ENCODE measurements around the gene C1orf146. TPM values are rescaled to one million over a fixed set of nuclear protein-coding genes. Genes with fewer than 3 reads are reported as not detected.

The C1orf146 gene
- total RNA-seq, result not detected

GRCh38 chr1:92217721-92218120 is at the start of gene C1orf146:
Gene C1orf146 (plus strand): TSS chr1:92217915. CDS start chr1:92231421, 13,506 bp downstream.
- Histone ChIP-seq H3K27ac (no peak within 1 kb of the TSS), H3K27me3 (replicated peaks; ENCODE audit: insufficient read depth) (no peaks in the 10 kb centered on the region), H3K36me3 (no peaks in the 10 kb centered on the region), H3K4me1 (replicated peaks) (no peaks in the 10 kb centered on the region), H3K4me3 (no peak within 1 kb of the TSS), H3K9me3 (no peaks in the 10 kb centered on the region)
- no peak for DNase-seq (ENCODE audit: low spot score)
- TF ChIP-seq POLR2A (IDR thresholded peaks at IDR 0.05) (no peak), CTCF (IDR thresholded peaks at IDR 0.05) (no peak), POLR2AphosphoS5 (IDR thresholded peaks at IDR 0.05) (no peak)
- intact Hi-C loops (cut with DNase I), result no loop called here
- 96% methylated on average over 27 of the region's 27 CpGs for WGBS

GRCh38 chr1:92168657-92169056 is 49.1 kb upstream of the C1orf146 start:
- TF ChIP-seq POLR2AphosphoS5 (IDR thresholded peaks at IDR 0.05) (no peak), CTCF (IDR thresholded peaks at IDR 0.05) (no peak), POLR2A (IDR thresholded peaks at IDR 0.05) (no peak)
- 79% methylated on average over 5 of the region's 5 CpGs for WGBS
- H3K4me1 ChIP-seq (replicated peaks), result no peaks in the 10 kb centered on the region
- H3K9me3 ChIP-seq, result no peaks in the 10 kb centered on the region
- no peak overlapping the region for H3K27ac ChIP-seq
- H3K36me3 ChIP-seq, result no peaks in the 10 kb centered on the region
- no peaks in the 10 kb centered on the region for H3K27me3 ChIP-seq (replicated peaks; ENCODE audit: insufficient read depth)
- DNase-seq (ENCODE audit: low spot score), result no peak
- intact Hi-C loops (cut with DNase I), result no loop called here
- no peak overlapping the region for H3K4me3 ChIP-seq

GRCh38 chr1:92169214-92170005 is 48.3 kb upstream of the C1orf146 start:
- WGBS, result 97% methylated on average over 2 of the region's 2 CpGs

GRCh38 chr1:92184632-92185031 is 33.1 kb upstream of the C1orf146 start:
- 88% methylated on average over 1 of the region's 1 CpG for WGBS
- DNase-seq (ENCODE audit: low spot score), result no peak
- H3K36me3 ChIP-seq, result no peaks in the 10 kb centered on the region
- H3K9me3 ChIP-seq, result no peaks in the 10 kb centered on the region
- no peak overlapping the region for H3K27ac ChIP-seq
- no peaks in the 10 kb centered on the region for H3K27me3 ChIP-seq (replicated peaks; ENCODE audit: insufficient read depth)
- intact Hi-C loops (cut with DNase I), result no loop called here
- TF ChIP-seq POLR2AphosphoS5 (IDR thresholded peaks at IDR 0.05) (no peak), POLR2A (IDR thresholded peaks at IDR 0.05) (no peak), CTCF (IDR thresholded peaks at IDR 0.05) (no peak)
- H3K4me1 ChIP-seq (replicated peaks), result no peaks in the 10 kb centered on the region
- no peak overlapping the region for H3K4me3 ChIP-seq

More at GRCh38 chr1:92169214-92170005, 48.3 kb upstream of the C1orf146 start:
- Histone ChIP-seq H3K27ac (no peak overlapping the region), H3K9me3 (no peaks in the 10 kb centered on the region), H3K36me3 (no peaks in the 10 kb centered on the region), H3K4me1 (replicated peaks) (no peaks in the 10 kb centered on the region), H3K4me3 (no peak overlapping the region), H3K27me3 (replicated peaks; ENCODE audit: insufficient read depth) (no peaks in the 10 kb centered on the region)
- intact Hi-C loops (cut with DNase I), result no loop called here
- no peak for TF ChIP-seq POLR2A (IDR thresholded peaks at IDR 0.05)
- no peak for TF ChIP-seq POLR2AphosphoS5 (IDR thresholded peaks at IDR 0.05)
- TF ChIP-seq CTCF (IDR thresholded peaks at IDR 0.05), result no peak
- DNase-seq (ENCODE audit: low spot score), result no peak

- H3K36me3 ChIP-seq, result no peaks in the 10 kb centered on the region
- 94% methylated on average over 1 of the region's 1 CpG for WGBS
- no peak overlapping the region for H3K27ac ChIP-seq
- no peaks in the 10 kb centered on the region for H3K27me3 ChIP-seq (replicated peaks; ENCODE audit: insufficient read depth)
- H3K9me3 ChIP-seq, result no peaks in the 10 kb centered on the region
- no peak for DNase-seq (ENCODE audit: low spot score)
- no peaks in the 10 kb centered on the region for H3K4me1 ChIP-seq (replicated peaks)
- TF ChIP-seq POLR2AphosphoS5 (IDR thresholded peaks at IDR 0.05), result no peak
- no peak for TF ChIP-seq POLR2A (IDR thresholded peaks at IDR 0.05)
- TF ChIP-seq CTCF (IDR thresholded peaks at IDR 0.05), result no peak
- no peak overlapping the region for H3K4me3 ChIP-seq
- intact Hi-C loops (cut with DNase I), result no loop called here
Measured at GRCh38 chr1:92186081-92186480, 31.6 kb upstream of the C1orf146 start.

Measured in prostate gland (tissue), 2 donors.